Measurements from ENCODE around the gene IMPG2. TPM values are rescaled to one million over a fixed set of nuclear protein-coding genes. Genes with fewer than 3 reads are reported as not detected.

Gene IMPG2
- total and polyA plus RNA-seq, 2 experiments from 2014 or later: 0.11 TPM; not detected in 1

- no peak overlapping the region for H3K4me2 ChIP-seq (ENCODE audit: unreplicated experiment)
- H3F3A ChIP-seq (ENCODE audit: insufficient read depth): no peaks in the 10 kb centered on the region
- WGBS, 2 experiments (ENCODE audit: low coverage in 1 of 2, low lambda C conversion rate in 2 of 2, missing lambda C conversion rate in 2 of 2): 36 to 37% methylated on average over 3 of the region's 3 CpGs
- H3K9ac ChIP-seq: no peak overlapping the region
- in situ Hi-C loops (cut with MboI): no loop called here
- H3K9me3 ChIP-seq (ENCODE audit: low read depth): no peaks in the 10 kb centered on the region
- no peaks in the 10 kb centered on the region for H3K27me3 ChIP-seq (replicated peaks; ENCODE audit: insufficient read depth)
- TF ChIP-seq EZH2phosphoT487 (IDR thresholded peaks at IDR 0.05; ENCODE audit: insufficient read depth, low read depth) (no peak), EZH2 (IDR thresholded peaks at IDR 0.05; ENCODE audit: insufficient read depth, poor library complexity, severe bottlenecking) (no peak)
- no peaks in the 10 kb centered on the region for H4K20me1 ChIP-seq (ENCODE audit: insufficient read depth)
- H3K27ac ChIP-seq: no peak overlapping the region
- H2AFZ ChIP-seq: no peak overlapping the region
- no peaks in the 10 kb centered on the region for H3K9me2 ChIP-seq (ENCODE audit: insufficient read depth)
- no peak for DNase-seq
- no peak overlapping the region for H3K4me3 ChIP-seq
- H3K36me3 ChIP-seq (ENCODE audit: low read depth): no peaks in the 10 kb centered on the region
- no peaks in the 10 kb centered on the region for H3K79me2 ChIP-seq (ENCODE audit: insufficient read depth)
- 0 out of 2 replicates have a peak, but pooled peaks cover 12% of the 10 kb centered on the region for H3K4me1 ChIP-seq (ENCODE audit: insufficient read depth)
Measured at GRCh38 chr3:101281521-101282030, 38.8 kb downstream of the IMPG2 start.

- TF ChIP-seq EZH2phosphoT487 (IDR thresholded peaks at IDR 0.05; ENCODE audit: insufficient read depth, low read depth): no peak
- TF ChIP-seq EZH2 (IDR thresholded peaks at IDR 0.05; ENCODE audit: insufficient read depth, poor library complexity, severe bottlenecking): no peak
- Histone ChIP-seq H3K4me3 (no peak overlapping the region), H4K20me1 (ENCODE audit: insufficient read depth) (no peaks in the 10 kb centered on the region), H3K27ac (no peak overlapping the region), H3K9ac (no peak overlapping the region), H3K79me2 (ENCODE audit: insufficient read depth) (no peaks in the 10 kb centered on the region), H2AFZ (no peak overlapping the region), H3K4me1 (ENCODE audit: insufficient read depth) (0 out of 2 replicates have a peak, but pooled peaks cover 12% of the 10 kb centered on the region), H3K9me3 (ENCODE audit: low read depth) (no peaks in the 10 kb centered on the region), H3K9me2 (ENCODE audit: insufficient read depth) (no peaks in the 10 kb centered on the region), H3K27me3 (replicated peaks; ENCODE audit: insufficient read depth) (no peaks in the 10 kb centered on the region), H3K36me3 (ENCODE audit: low read depth) (no peaks in the 10 kb centered on the region), H3K4me2 (ENCODE audit: unreplicated experiment) (no peak overlapping the region), H3F3A (ENCODE audit: insufficient read depth) (no peaks in the 10 kb centered on the region)
- in situ Hi-C loops (cut with MboI): no loop called here
- WGBS, 2 experiments (ENCODE audit: low coverage in 1 of 2, low lambda C conversion rate in 2 of 2, missing lambda C conversion rate in 2 of 2): 92 to 100% methylated on average over 1 of the region's 1 CpG
- peak; percentile 3 for DNase-seq
Measured at GRCh38 chr3:101279765-101280385, 40.5 kb downstream of the IMPG2 start.

DNA sequence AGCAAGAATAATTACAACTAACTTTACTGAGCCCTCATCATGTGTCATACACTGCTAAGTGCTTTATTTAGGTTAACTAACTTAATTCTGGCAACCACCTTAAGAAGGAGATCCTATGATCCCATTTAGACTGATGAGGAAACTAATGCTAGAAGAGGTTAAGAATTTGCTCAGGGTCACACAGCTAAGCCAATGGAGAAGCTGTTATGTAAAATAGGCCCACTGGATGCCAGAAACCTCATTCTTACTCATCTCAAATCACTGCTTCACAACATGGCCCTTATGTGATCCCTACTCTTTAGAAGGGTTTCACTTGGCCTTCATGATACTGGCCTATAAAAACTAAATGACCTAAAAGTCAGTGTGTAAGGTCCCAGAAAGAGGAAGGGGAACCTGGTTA, 41.2 kb downstream of the IMPG2 start:
- DNase-seq: peak; percentile 33
- no peaks in the 10 kb centered on the region for H3K27me3 ChIP-seq (replicated peaks; ENCODE audit: insufficient read depth)
- H3K4me2 ChIP-seq (ENCODE audit: unreplicated experiment): no peak overlapping the region

DNA sequence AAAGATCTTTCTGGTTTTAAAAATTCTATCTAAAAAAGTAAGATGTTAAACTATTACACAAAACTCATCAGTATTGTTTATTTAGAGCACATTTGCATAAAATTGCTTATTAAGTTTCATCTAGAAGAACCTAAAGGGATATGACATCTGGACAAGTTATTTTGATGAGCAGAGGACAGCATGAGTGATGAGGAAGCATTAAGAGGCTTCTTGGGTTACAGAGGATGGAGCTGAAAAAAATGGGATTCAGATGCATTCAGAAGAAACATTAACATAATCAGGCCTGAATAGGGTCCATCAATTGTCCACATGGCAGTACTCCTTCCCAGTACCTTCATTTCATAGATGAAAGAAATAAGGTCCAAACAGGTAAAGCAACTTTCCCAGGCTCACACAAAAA, 41.6 kb downstream of the IMPG2 start:
- Histone ChIP-seq H2AFZ (no peak overlapping the region), H3K4me3 (no peak overlapping the region), H3F3A (ENCODE audit: insufficient read depth) (no peaks in the 10 kb centered on the region), H3K27me3 (replicated peaks; ENCODE audit: insufficient read depth) (no peaks in the 10 kb centered on the region), H3K4me2 (ENCODE audit: unreplicated experiment) (no peak overlapping the region), H3K79me2 (ENCODE audit: insufficient read depth) (no peaks in the 10 kb centered on the region), H3K9me3 (ENCODE audit: low read depth) (no peaks in the 10 kb centered on the region), H3K4me1 (ENCODE audit: insufficient read depth) (0 out of 2 replicates have a peak, but pooled peaks cover 12% of the 10 kb centered on the region), H3K36me3 (ENCODE audit: low read depth) (no peaks in the 10 kb centered on the region), H3K9ac (no peak overlapping the region), H3K27ac (no peak overlapping the region), H3K9me2 (ENCODE audit: insufficient read depth) (no peaks in the 10 kb centered on the region), H4K20me1 (ENCODE audit: insufficient read depth) (no peaks in the 10 kb centered on the region)
- no peak for TF ChIP-seq EZH2phosphoT487 (IDR thresholded peaks at IDR 0.05; ENCODE audit: insufficient read depth, low read depth)
- no peak for TF ChIP-seq EZH2 (IDR thresholded peaks at IDR 0.05; ENCODE audit: insufficient read depth, poor library complexity, severe bottlenecking)
- no peak for DNase-seq
- in situ Hi-C loops (cut with MboI): no loop called here

More for the DNA sequence above, 41.2 kb downstream of the IMPG2 start:
- H3K27ac ChIP-seq: no peak overlapping the region
- H3K9me3 ChIP-seq (ENCODE audit: low read depth): no peaks in the 10 kb centered on the region
- no peak overlapping the region for H3K4me3 ChIP-seq
- H3K4me1 ChIP-seq (ENCODE audit: insufficient read depth): 0 out of 2 replicates have a peak, but pooled peaks cover 12% of the 10 kb centered on the region
- H3K9ac ChIP-seq: no peak overlapping the region
- no peaks in the 10 kb centered on the region for H4K20me1 ChIP-seq (ENCODE audit: insufficient read depth)
- no peaks in the 10 kb centered on the region for H3K79me2 ChIP-seq (ENCODE audit: insufficient read depth)
- H2AFZ ChIP-seq: no peak overlapping the region
- no peaks in the 10 kb centered on the region for H3K36me3 ChIP-seq (ENCODE audit: low read depth)
- no peaks in the 10 kb centered on the region for H3K9me2 ChIP-seq (ENCODE audit: insufficient read depth)
- H3F3A ChIP-seq (ENCODE audit: insufficient read depth): no peaks in the 10 kb centered on the region
- in situ Hi-C loops (cut with MboI): no loop called here
- TF ChIP-seq EZH2 (IDR thresholded peaks at IDR 0.05; ENCODE audit: insufficient read depth, poor library complexity, severe bottlenecking): no peak
- no peak for TF ChIP-seq EZH2phosphoT487 (IDR thresholded peaks at IDR 0.05; ENCODE audit: insufficient read depth, low read depth)

All from GM23248 (cell line).